Activated CD8-positive, alpha-beta T cell treated with anti-CD3 and anti-CD28 coated beads, Interleukin-2, amount 10 ng/mL, durations not matched to agents 7 days and 5 days (primary cell): ENCODE results near the gene INHBE. TPM values are rescaled to one million over a fixed set of nuclear protein-coding genes. Genes with fewer than 3 reads are reported as not detected.
"Not testable (repeated sequence)": the region's sequence is repeated elsewhere in the genome, so short reads cannot be mapped to it uniquely, and the experiment has no call there.

Experiments used
- ATAC-seq: fragments of 150-1000 bp; cut with Tn5 transposase; one replicate; pipeline ENCODE4 v1.10.0; 2021; ENCODE audit warnings: moderate library complexity
- CTCF ChIA-PET: fragments of 350-600 bp; sonication (Branson Sonifier 250); formaldehyde crosslinking; loops from one replicate; lab custom pipeline; 2021; ENCODE audit warnings: antibody characterized with exemption; lab: Charles Lee
- POLR2A ChIA-PET: fragments of 350-600 bp; sonication (Branson Sonifier 250); formaldehyde crosslinking; loops from one replicate; lab custom pipeline; 2021; ENCODE audit warnings: antibody characterized with exemption; lab: Charles Lee
- DNase-seq: peaks from one replicate; pipeline ENCODE4 v3.0.0-alpha.2; 2020
- H3K27ac Mint-ChIP-seq: one replicate; pipeline ENCODE4 v1.8.0; 2021; ENCODE audit warnings: mild to moderate bottlenecking, mixed read lengths
- H3K27me3 Mint-ChIP-seq: one replicate; pipeline ENCODE4 v1.8.0; 2021; ENCODE audit warnings: low read depth, mixed read lengths
- H3K36me3 Mint-ChIP-seq: one replicate; pipeline ENCODE4 v1.8.0; 2021; ENCODE audit warnings: low read depth, mixed read lengths
- H3K4me1 Mint-ChIP-seq: one replicate; pipeline ENCODE4 v1.8.0; 2021; ENCODE audit warnings: low read depth, mixed read lengths
- H3K4me3 Mint-ChIP-seq: one replicate; pipeline ENCODE4 v1.8.0; 2021; ENCODE audit warnings: mild to moderate bottlenecking, mixed read lengths
- H3K9me3 Mint-ChIP-seq: one replicate; pipeline ENCODE4 v1.8.0; 2022; ENCODE audit warnings: mixed read lengths; ENCODE audit not compliant: insufficient read depth
- total RNA-seq, 2 experiments: library from RNA; stranded (reverse); gene quantifications; one replicate each; pipeline ENCODE4 v1.2.3, GENCODE V29; 2021

Gene INHBE
- total RNA-seq, 2 experiments from 2014 or later = not detected

DNA sequence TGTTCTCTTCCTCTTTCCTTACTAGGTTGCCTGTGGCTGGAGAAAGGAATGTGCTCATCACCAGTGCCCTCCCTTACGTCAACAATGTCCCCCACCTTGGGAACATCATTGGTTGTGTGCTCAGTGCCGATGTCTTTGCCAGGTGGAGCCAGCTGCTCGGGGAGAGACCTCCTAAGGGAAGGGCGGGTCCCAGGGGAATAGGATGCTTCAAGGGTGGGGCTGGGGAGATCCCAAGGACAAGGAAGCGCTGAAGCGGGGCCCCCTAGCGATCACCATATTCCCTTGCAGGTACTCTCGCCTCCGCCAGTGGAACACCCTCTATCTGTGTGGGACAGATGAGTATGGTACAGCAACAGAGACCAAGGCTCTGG, 43.0 kb downstream of the INHBE start:
- H3K9me3 Mint-ChIP-seq = no peaks in the 10 kb centered on the region
- H3K27me3 Mint-ChIP-seq = no peaks in the 10 kb centered on the region
- H3K4me1 Mint-ChIP-seq = peaks cover 2% of the 10 kb centered on the region
- H3K36me3 Mint-ChIP-seq = peaks cover 71% of the 10 kb centered on the region
- POLR2A ChIA-PET = interaction anchor here (1.8 kb wide), 1 partner anchor 18 kb away, joined by 10 read pairs; the partner anchor contains the start of gene ARHGAP9
- no peak for ATAC-seq
- DNase-seq = no peak
- CTCF ChIA-PET = no interaction called here
- no peak overlapping the region for H3K27ac Mint-ChIP-seq
- no peak overlapping the region for H3K4me3 Mint-ChIP-seq

GRCh38 chr12:57498571-57498970, 43.5 kb downstream of the INHBE start:
- Mint-ChIP-seq H3K4me3 (no peak overlapping the region), H3K27me3 (no peaks in the 10 kb centered on the region), H3K4me1 (peaks cover 2% of the 10 kb centered on the region), H3K27ac (peak overlapping the region; percentile 15), H3K36me3 (peaks cover 75% of the 10 kb centered on the region), H3K9me3 (no peaks in the 10 kb centered on the region)
- ChIA-PET CTCF (no interaction called here), POLR2A (no interaction called here)
- no peak for ATAC-seq
- DNase-seq = no peak

DNA sequence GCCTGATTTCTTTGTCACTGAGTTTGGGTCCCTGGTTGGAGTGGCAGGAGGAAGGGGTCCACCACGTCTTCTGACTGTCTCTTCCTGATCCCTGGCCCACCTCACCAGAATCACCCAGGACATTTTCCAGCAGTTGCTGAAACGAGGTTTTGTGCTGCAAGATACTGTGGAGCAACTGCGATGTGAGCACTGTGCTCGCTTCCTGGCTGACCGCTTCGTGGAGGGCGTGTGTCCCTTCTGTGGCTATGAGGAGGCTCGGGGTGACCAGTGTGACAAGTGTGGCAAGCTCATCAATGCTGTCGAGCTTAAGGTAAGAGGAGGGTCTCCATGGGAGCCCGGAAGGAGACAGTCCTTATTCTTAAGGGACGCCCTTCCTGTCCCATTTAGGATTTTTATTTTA, 45.1 kb downstream of the INHBE start:
- DNase-seq = no peak

GRCh38 chr12:57502311-57502969, 47.3 kb downstream of the INHBE start:
- ChIA-PET CTCF (interaction anchor here (1.3 to 1.5 kb wide), 3 partner anchors 43 to 81 kb away, joined by 3 to 6 read pairs (median 3); partner anchors contain the start of gene DCTN2), POLR2A (interaction anchor here (1.1 to 4.5 kb wide), 2 partner anchors 7 to 17 kb away, joined by 6 to 20 read pairs; partner anchors contain the start of gene DDIT3)

More for the DNA sequence above, 45.1 kb downstream of the INHBE start:
- Mint-ChIP-seq H3K36me3 (peaks cover 78% of the 10 kb centered on the region), H3K27me3 (no peaks in the 10 kb centered on the region), H3K9me3 (no peaks in the 10 kb centered on the region), H3K4me3 (no peak overlapping the region), H3K27ac (no peak overlapping the region), H3K4me1 (peaks cover 2% of the 10 kb centered on the region)
- ChIA-PET POLR2A (interaction anchor here (0.5 kb wide), 1 partner anchor 20 kb away, joined by 4 read pairs; the partner anchor contains the start of gene DDIT3), CTCF (interaction anchor here (1.2 kb wide), 1 partner anchor 11 kb away, joined by 3 read pairs; no protein-coding TSS in a partner anchor)
- ATAC-seq = no peak

DNA sequence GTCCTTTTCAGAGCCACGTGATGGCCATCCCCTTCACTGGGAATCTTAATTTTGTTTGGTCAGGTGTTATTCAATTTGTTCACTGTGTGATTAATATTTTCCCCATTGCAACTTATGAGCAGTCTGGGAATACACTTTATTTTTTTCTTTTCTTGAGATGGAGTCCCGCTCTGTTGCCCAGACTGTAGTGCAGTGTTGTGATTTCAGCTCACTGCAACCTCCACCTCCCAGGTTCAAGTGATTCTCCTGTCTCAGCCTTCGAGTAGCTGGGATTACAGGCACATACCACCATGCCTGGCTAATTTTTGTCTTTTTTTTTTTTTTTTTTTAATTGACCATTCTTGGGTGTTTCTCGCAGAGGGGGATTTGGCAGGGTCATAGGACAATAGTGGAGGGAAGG, 51.4 kb downstream of the INHBE start:
- peaks cover 48% of the 10 kb centered on the region for H3K36me3 Mint-ChIP-seq
- POLR2A ChIA-PET, H3K9me3 Mint-ChIP-seq, DNase-seq, H3K4me3 Mint-ChIP-seq, H3K4me1 Mint-ChIP-seq, ATAC-seq, CTCF ChIA-PET, H3K27me3 Mint-ChIP-seq, H3K27ac Mint-ChIP-seq: not testable (repeated sequence)

More at GRCh38 chr12:57502311-57502969, 47.3 kb downstream of the INHBE start:
- ATAC-seq, H3K27ac Mint-ChIP-seq, H3K9me3 Mint-ChIP-seq, H3K4me3 Mint-ChIP-seq, DNase-seq, H3K4me1 Mint-ChIP-seq, H3K27me3 Mint-ChIP-seq: not testable (repeated sequence)
- peaks cover 70% of the 10 kb centered on the region for H3K36me3 Mint-ChIP-seq

Other genes with a start within 250 kb of the INHBE start
- gene NXPH4, start 238.5 kb upstream of the INHBE start, total RNA-seq = under 1 TPM; 0.39 to 0.40 TPM
- gene SHMT2, start 225.6 kb upstream of the INHBE start, total RNA-seq = 100 to 1,000 TPM; 194 to 208 TPM
- 1 to 10 TPM; 7.5 to 9.9 TPM for gene STAC3, start 204.1 kb upstream of the INHBE start, total RNA-seq
- gene R3HDM2, start 24.3 kb upstream of the INHBE start, total RNA-seq = 10 to 100 TPM; 59.0 to 61.7 TPM
- gene INHBC, start 20.5 kb upstream of the INHBE start, total RNA-seq = not detected
- 1 to 10 TPM in 1 of 2 experiments, under 1 TPM in 1; 0.68 to 1.9 TPM for gene GLI1, start 4.5 kb downstream of the INHBE start, total RNA-seq
- gene ARHGAP9, start 24.6 kb downstream of the INHBE start, total RNA-seq = 100 to 1,000 TPM; 243 to 248 TPM
- gene MARS1, start 32.8 kb downstream of the INHBE start, total RNA-seq = 100 to 1,000 TPM; 275 to 291 TPM
- 10 to 100 TPM; 14.9 to 15.0 TPM for gene DDIT3, start 65.2 kb downstream of the INHBE start, total RNA-seq
- 10 to 100 TPM; 68.4 to 71.4 TPM for gene MBD6, start 67.5 kb downstream of the INHBE start, total RNA-seq
- gene DCTN2, start 91.9 kb downstream of the INHBE start, total RNA-seq = 10 to 100 TPM; 89.3 to 96.5 TPM
- gene KIF5A, start 94.7 kb downstream of the INHBE start, total RNA-seq = 1 to 10 TPM in 1 of 2 experiments, under 1 TPM in 1; 0.99 to 1.4 TPM
- gene PIP4K2C, start 135.9 kb downstream of the INHBE start, total RNA-seq = 10 to 100 TPM; 16.8 to 17.9 TPM
- gene DTX3, start 149.5 kb downstream of the INHBE start, total RNA-seq = 10 to 100 TPM; 15.4 to 17.8 TPM
- gene ARHGEF25, start 156.1 kb downstream of the INHBE start, total RNA-seq = under 1 TPM; 0.37 TPM
- under 1 TPM; 0.84 to 0.99 TPM for gene B4GALNT1, start 177.9 kb downstream of the INHBE start, total RNA-seq
- gene OS9, start 238.8 kb downstream of the INHBE start, total RNA-seq = 100 to 1,000 TPM; 100 to 107 TPM